ENCODE measurements around the gene HSF4. TPM values are rescaled to one million over a fixed set of nuclear protein-coding genes. Genes with fewer than 3 reads are reported as not detected.

HSF4 gene
- total RNA-seq, 1 experiment from 2014 or later: 38.6 TPM

GRCh38 chr16:67190041-67190440, 25.5 kb downstream of the HSF4 start, which contains the start of gene EXOC3L1:
EXOC3L1 (minus strand) TSS chr16:67190136; CDS start chr16:67189676, 460 bp downstream.
- BruUV-seq (replicated peaks): no TSS peak
- no peak within 1 kb of the TSS for H3K27ac ChIP-seq (ENCODE audit: low read length)
- H3K36me3 ChIP-seq (ENCODE audit: control insufficient read depth, insufficient read depth, low read length): peaks cover 14% of the 10 kb centered on the region; the same call in 1 of the 2 replicates
- DNase-seq (ENCODE audit: low read depth, low spot score): no peak
- H3K9me3 ChIP-seq (ENCODE audit: control insufficient read depth, insufficient read depth, low read depth, low read length): no peaks in the 10 kb centered on the region
- ATAC-seq: no peak
- TF ChIP-seq TCF7L2 (IDR thresholded peaks at IDR 0.05; ENCODE audit: low read depth, low read length) (no peak), CTCF (IDR thresholded peaks at IDR 0.05) (no peak), SIN3A (IDR thresholded peaks at IDR 0.05; ENCODE audit: borderline replicate concordance, insufficient read depth, low read depth, low read length) (no peak), REST (IDR thresholded peaks at IDR 0.05; ENCODE audit: insufficient read depth in 1 of 2, low read depth in 2 of 2, low read length in 1 of 2) (no peak), POLR2AphosphoS5 (IDR thresholded peaks at IDR 0.05; ENCODE audit: low read depth, low read length) (no peak)
- H3K4me1 ChIP-seq (ENCODE audit: control insufficient read depth, insufficient read depth, low read length): peaks cover 9% of the 10 kb centered on the region
- H3K4me3 ChIP-seq (ENCODE audit: low read depth in 2 of 2, low read length in 2 of 2): no peak within 1 kb of the TSS
- intact Hi-C loops (cut with micrococcal nuclease; ENCODE audit: unreplicated experiment) (no loop called here), in situ Hi-C loops (cut with HindIII; ENCODE audit: low pct_unique_long_range_greater_than_20kb, low sequenced_read_pairs) (no loop called here)
- CTCF ChIA-PET: interaction anchor here (0.8 kb wide), 1 partner anchor 8 kb away, joined by 3 read pairs; no protein-coding TSS in a partner anchor
- POLR2A ChIA-PET: no interaction called here
- no peaks in the 10 kb centered on the region for H3K27me3 ChIP-seq (ENCODE audit: control insufficient read depth, insufficient read depth, low read length)

GRCh38 chr16:67190448-67191399, 26.2 kb downstream of the HSF4 start:
- no peak for TF ChIP-seq POLR2AphosphoS5 (IDR thresholded peaks at IDR 0.05; ENCODE audit: low read depth, low read length)
- no peak for TF ChIP-seq TCF7L2 (IDR thresholded peaks at IDR 0.05; ENCODE audit: low read depth, low read length)
- TF ChIP-seq REST (IDR thresholded peaks at IDR 0.05; ENCODE audit: insufficient read depth in 1 of 2, low read depth in 2 of 2, low read length in 1 of 2): no peak
- no peak for TF ChIP-seq CTCF (IDR thresholded peaks at IDR 0.05)
- no peak for TF ChIP-seq SIN3A (IDR thresholded peaks at IDR 0.05; ENCODE audit: borderline replicate concordance, insufficient read depth, low read depth, low read length)
- Histone ChIP-seq H3K4me3 (ENCODE audit: low read depth in 2 of 2, low read length in 2 of 2) (no peak overlapping the region), H3K9me3 (ENCODE audit: control insufficient read depth, insufficient read depth, low read depth, low read length) (no peaks in the 10 kb centered on the region), H3K36me3 (ENCODE audit: control insufficient read depth, insufficient read depth, low read length) (peaks cover 17% of the 10 kb centered on the region; the same call in 1 of the 2 replicates), H3K27me3 (ENCODE audit: control insufficient read depth, insufficient read depth, low read length) (no peaks in the 10 kb centered on the region), H3K27ac (ENCODE audit: low read length) (no peak overlapping the region), H3K4me1 (ENCODE audit: control insufficient read depth, insufficient read depth, low read length) (peaks cover 9% of the 10 kb centered on the region)
- in situ Hi-C loops (cut with HindIII; ENCODE audit: low pct_unique_long_range_greater_than_20kb, low sequenced_read_pairs) (no loop called here), intact Hi-C loops (cut with micrococcal nuclease; ENCODE audit: unreplicated experiment) (no loop called here)
- no peak for DNase-seq (ENCODE audit: low read depth, low spot score)
- POLR2A ChIA-PET: no interaction called here
- no peak for ATAC-seq
- CTCF ChIA-PET: no interaction called here
- BruUV-seq (replicated peaks): no TSS peak

All from Panc1 (cell line).